DMS153 (cell line): ENCODE data around the gene SCUBE2.
A peak's percentile ranks its signal among the peaks of the same experiment; 100 is the strongest.

ENCODE experiments used
- DNase-seq: peaks from one replicate; lab custom pipeline; 2025; lab: John Stamatoyannopoulos, UW

The SCUBE2 gene

GRCh38 chr11:9073466-9074225 lies 17.8 kb downstream of the SCUBE2 start:
- DNase-seq = no peak

GRCh38 chr11:9072626-9073176 lies 18.7 kb downstream of the SCUBE2 start:
- DNase-seq = no peak

- DNase-seq = no peak
These were observed 19.7 kb downstream of the SCUBE2 start for GRCh38 chr11:9071692-9072091.

- DNase-seq = no peak
These were observed 20.5 kb downstream of the SCUBE2 start for GRCh38 chr11:9070749-9071491.

GRCh38 chr11:9069862-9070470 lies 21.4 kb downstream of the SCUBE2 start:
- DNase-seq = no peak

GRCh38 chr11:9069256-9069655 lies 22.1 kb downstream of the SCUBE2 start:
- DNase-seq = no peak

GRCh38 chr11:9066433-9066925 lies 24.9 kb downstream of the SCUBE2 start:
- DNase-seq = peak; percentile 1

GRCh38 chr11:9065607-9066432 lies 25.6 kb downstream of the SCUBE2 start:
- no peak for DNase-seq

- DNase-seq = no peak
These were observed 29.6 kb downstream of the SCUBE2 start for GRCh38 chr11:9061807-9062206.

GRCh38 chr11:9060700-9061111 lies 30.7 kb downstream of the SCUBE2 start:
- no peak for DNase-seq

- no peak for DNase-seq
These were observed 32.0 kb downstream of the SCUBE2 start for GRCh38 chr11:9059406-9059805.

- no peak for DNase-seq
These were observed 33.5 kb downstream of the SCUBE2 start for GRCh38 chr11:9057888-9058287.

- peak; percentile 2 for DNase-seq
These were observed 34.4 kb downstream of the SCUBE2 start for GRCh38 chr11:9057007-9057406.

- no peak for DNase-seq
These were observed 34.9 kb downstream of the SCUBE2 start for GRCh38 chr11:9056467-9056866.

GRCh38 chr11:9053316-9054035 lies 37.9 kb downstream of the SCUBE2 start:
- DNase-seq = no peak

GRCh38 chr11:9052316-9052715 lies 39.1 kb downstream of the SCUBE2 start:
- no peak for DNase-seq

- DNase-seq = no peak
These were observed 41.4 kb downstream of the SCUBE2 start for GRCh38 chr11:9049959-9050358.

GRCh38 chr11:9047964-9048523 lies 43.4 kb downstream of the SCUBE2 start:
- DNase-seq = no peak

GRCh38 chr11:9046481-9046880 lies 44.9 kb downstream of the SCUBE2 start:
- DNase-seq = no peak

GRCh38 chr11:9042488-9042887 lies 48.9 kb downstream of the SCUBE2 start:
- DNase-seq = no peak

GRCh38 chr11:9041747-9042146 lies 49.7 kb downstream of the SCUBE2 start:
- DNase-seq = no peak
